ENCODE results near the gene PROCA1.
A peak's percentile ranks its signal among the peaks of the same experiment; 100 is the strongest.
"Not testable (repeated sequence)": the region's sequence is repeated elsewhere in the genome, so short reads cannot be mapped to it uniquely, and the experiment has no call there.

Gene PROCA1

DNA sequence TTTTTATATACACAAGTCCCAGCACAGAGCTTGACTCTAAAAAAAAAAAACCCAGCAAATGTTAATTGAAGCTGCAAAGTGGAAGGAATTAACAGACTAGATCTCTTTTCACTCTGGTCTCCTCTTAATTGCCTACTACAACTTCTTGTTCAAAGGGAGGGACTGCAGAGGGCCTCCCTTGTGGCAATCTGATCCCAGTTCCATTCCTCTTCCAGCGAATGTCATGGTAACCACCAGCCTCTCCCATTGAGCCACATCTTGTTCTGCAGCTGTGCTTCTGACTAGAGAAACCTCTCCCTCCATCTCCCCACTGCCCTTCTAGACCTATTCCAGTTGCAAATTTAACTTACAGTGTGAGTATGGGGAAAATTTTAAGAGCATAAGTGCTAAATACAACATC is 43.8 kb downstream of the PROCA1 start:
- DNase-seq: no peak

- no peak for DNase-seq
These were observed 45.7 kb downstream of the PROCA1 start for GRCh38 chr17:28665994-28666393.

GRCh38 chr17:28663723-28664122 is 48.0 kb downstream of the PROCA1 start:
- no peak for DNase-seq

GRCh38 chr17:28662527-28662829 is 49.2 kb downstream of the PROCA1 start:
- no peak for DNase-seq

- DNase-seq: peak; percentile 80 to 95 (median 91)
These were observed 49.8 kb downstream of the PROCA1 start, which contains the start of the genes SDF2 and SUPT6H for GRCh38 chr17:28661635-28662526. TSS of gene SDF2 (minus strand) at chr17:28661906. CDS start at chr17:28661876, 30 bp downstream. TSS of gene SUPT6H (plus strand) at chr17:28662205. CDS start at chr17:28673402, 11,197 bp downstream.

- not testable (repeated sequence) for DNase-seq
These were observed 52.2 kb downstream of the PROCA1 start for GRCh38 chr17:28659497-28659881.

DNA sequence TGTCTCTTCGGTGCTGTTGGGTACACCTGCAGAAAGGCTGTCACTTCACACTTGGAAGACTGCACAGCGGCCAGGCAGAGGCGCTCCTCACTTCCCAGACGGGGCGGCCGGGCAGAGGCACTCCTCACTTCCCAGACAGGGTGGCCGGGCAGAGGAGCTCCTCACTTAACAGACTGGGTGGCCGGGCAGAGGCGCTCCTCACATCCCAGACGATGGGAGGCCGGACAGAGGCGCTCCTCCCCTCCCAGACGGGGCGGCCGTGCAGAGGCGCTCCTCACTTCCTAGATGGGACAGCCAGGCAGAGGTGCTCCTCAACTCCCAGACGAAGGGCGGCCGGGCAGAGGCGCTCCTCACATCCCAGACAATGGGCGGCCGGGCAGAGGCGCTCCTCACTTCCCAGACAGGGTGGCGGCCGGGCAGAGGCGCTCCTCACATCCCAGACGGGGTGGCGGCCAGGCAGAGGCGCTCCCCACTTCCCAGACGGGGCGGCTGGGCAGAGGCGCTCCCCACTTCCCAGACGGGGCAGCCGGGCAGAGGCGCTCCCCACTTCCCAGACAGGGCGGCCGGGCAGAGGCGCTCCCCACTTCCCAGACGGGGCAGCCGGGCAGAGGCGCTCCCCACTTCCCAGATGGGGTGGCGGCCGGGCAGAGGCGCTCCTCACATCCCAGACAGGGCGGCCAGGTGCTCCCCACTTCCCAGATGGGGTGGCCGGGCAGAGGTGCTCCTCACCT is 52.8 kb downstream of the PROCA1 start:
- not testable (repeated sequence) for DNase-seq

- not testable (repeated sequence) for DNase-seq
These were observed 53.3 kb downstream of the PROCA1 start for GRCh38 chr17:28658342-28658741.

DNA sequence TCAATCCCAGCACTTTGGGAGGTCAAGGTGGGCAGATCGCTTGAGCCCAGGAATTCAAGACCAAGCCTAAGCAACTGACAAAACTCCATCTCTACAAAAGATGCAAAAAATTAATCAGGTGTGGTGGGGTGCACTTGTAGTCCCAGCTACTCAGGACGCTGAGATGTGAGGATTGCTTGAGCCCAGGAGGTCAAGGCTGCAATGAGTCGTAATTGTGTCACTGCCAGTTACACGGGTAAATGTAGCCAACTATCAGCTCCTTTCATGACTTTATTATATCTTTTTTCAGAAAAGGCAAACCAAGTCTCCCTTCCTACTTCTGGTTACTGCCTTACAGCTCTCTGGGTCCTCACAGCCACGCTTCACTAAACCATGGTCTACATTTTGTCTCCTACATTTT is 53.9 kb downstream of the PROCA1 start:
- no peak for DNase-seq

- no peak for DNase-seq
These were observed 56.5 kb downstream of the PROCA1 start for GRCh38 chr17:28655160-28655559.

All from T-helper 1 cell (primary cell).